WERI-Rb-1 (cell line): ENCODE data around the gene MKRN2OS.

Source experiments
- DNase-seq: peaks from one replicate; pipeline ENCODE4 v3.0.0-alpha.2; 2020
- H3K27ac ChIP-seq: fragments of 250-450 bp; sonication (Bioruptor Pico); 2 replicates; pipeline ENCODE4 v1.5.1; 2020; ENCODE audit warnings: mild to moderate bottlenecking, moderate library complexity
- H3K27me3 ChIP-seq: fragments of 250-450 bp; sonication (Bioruptor Pico); 2 replicates; pipeline ENCODE4 v1.5.1; 2021; ENCODE audit warnings: mild to moderate bottlenecking, low read depth, moderate library complexity; ENCODE audit not compliant: insufficient read depth, severe bottlenecking
- H3K36me3 ChIP-seq: fragments of 250-450 bp; sonication (Bioruptor Pico); 2 replicates; pipeline ENCODE4 v1.5.1; 2020; ENCODE audit warnings: mild to moderate bottlenecking, moderate library complexity
- H3K4me3 ChIP-seq: 2 replicates; pipeline ENCODE4 v1.5.1; 2011; ENCODE audit warnings: low read depth, mild to moderate bottlenecking, control low read depth, low read length
- H3K9me3 ChIP-seq: fragments of 250-450 bp; sonication (Bioruptor Pico); 2 replicates; pipeline ENCODE4 v1.5.1; 2021; ENCODE audit warnings: mild to moderate bottlenecking, moderate library complexity; ENCODE audit not compliant: severe bottlenecking
- CTCF ChIP-seq: IDR thresholded peaks from 2 replicates; pipeline ENCODE4 v1.5.1; 2011; ENCODE audit warnings: low read depth, mild to moderate bottlenecking, control low read depth, inconsistent platforms, low read length

The MKRN2OS gene

GRCh38 chr3:12588039-12589009, 43.0 kb upstream of the MKRN2OS start:
- H3K4me3 ChIP-seq: no peak overlapping the region
- H3K9me3 ChIP-seq: no peaks in the 10 kb centered on the region
- peaks cover 89% of the 10 kb centered on the region for H3K36me3 ChIP-seq
- no peak overlapping the region for H3K27ac ChIP-seq
- no peaks in the 10 kb centered on the region for H3K27me3 ChIP-seq
- no peak for DNase-seq
- TF ChIP-seq CTCF: no peak

- no peak overlapping the region for H3K27ac ChIP-seq
- no peaks in the 10 kb centered on the region for H3K27me3 ChIP-seq
- no peaks in the 10 kb centered on the region for H3K9me3 ChIP-seq
- DNase-seq: no peak
- TF ChIP-seq CTCF: no peak
- peaks cover 89% of the 10 kb centered on the region for H3K36me3 ChIP-seq
- H3K4me3 ChIP-seq: no peak overlapping the region
Measured at GRCh38 chr3:12586403-12586802, 41.1 kb upstream of the MKRN2OS start.

GRCh38 chr3:12585970-12586369, 40.7 kb upstream of the MKRN2OS start:
- H3K9me3 ChIP-seq: no peaks in the 10 kb centered on the region
- no peak for TF ChIP-seq CTCF
- no peak overlapping the region for H3K27ac ChIP-seq
- H3K4me3 ChIP-seq: no peak overlapping the region
- H3K27me3 ChIP-seq: no peaks in the 10 kb centered on the region
- no peak for DNase-seq
- H3K36me3 ChIP-seq: peaks cover 89% of the 10 kb centered on the region

- no peak overlapping the region for H3K27ac ChIP-seq
- no peaks in the 10 kb centered on the region for H3K27me3 ChIP-seq
- DNase-seq: no peak
- no peaks in the 10 kb centered on the region for H3K9me3 ChIP-seq
- peaks cover 89% of the 10 kb centered on the region for H3K36me3 ChIP-seq
- H3K4me3 ChIP-seq: no peak overlapping the region
- no peak for TF ChIP-seq CTCF
Measured at GRCh38 chr3:12585181-12585580, 39.9 kb upstream of the MKRN2OS start.

- Histone ChIP-seq H3K27ac (no peak overlapping the region), H3K36me3 (peaks cover 87% of the 10 kb centered on the region), H3K9me3 (no peaks in the 10 kb centered on the region), H3K27me3 (no peaks in the 10 kb centered on the region), H3K4me3 (no peak overlapping the region)
- no peak for DNase-seq
- TF ChIP-seq CTCF: no peak
Measured at GRCh38 chr3:12584083-12584482, 38.8 kb upstream of the MKRN2OS start.

- Histone ChIP-seq H3K36me3 (peaks cover 85% of the 10 kb centered on the region), H3K27ac (no peak overlapping the region), H3K9me3 (no peaks in the 10 kb centered on the region), H3K27me3 (no peaks in the 10 kb centered on the region), H3K4me3 (no peak overlapping the region)
- TF ChIP-seq CTCF: no peak
- no peak for DNase-seq
Measured at GRCh38 chr3:12583280-12583679, 38.0 kb upstream of the MKRN2OS start.
